Activated naive CD8-positive, alpha-beta T cell treated with anti-CD3 and anti-CD28 coated beads for 36 hours (primary cell): Measurements from ENCODE around the gene PTAR1. TPM values are rescaled to one million over a fixed set of nuclear protein-coding genes. Genes with fewer than 3 reads are reported as not detected.

Experiments
- DNase-seq: peaks from one replicate; pipeline ENCODE4 v3.0.0; 2021
- H3K27ac Mint-ChIP-seq: one replicate; pipeline ENCODE4 v1.8.0; 2022; ENCODE audit warnings: mild to moderate bottlenecking, moderate library complexity, mixed read lengths
- H3K27me3 Mint-ChIP-seq: one replicate; pipeline ENCODE4 v1.8.0; 2022; ENCODE audit warnings: mild to moderate bottlenecking, mixed read lengths
- H3K36me3 Mint-ChIP-seq: one replicate; pipeline ENCODE4 v1.8.0; 2021; ENCODE audit warnings: mild to moderate bottlenecking, mixed read lengths
- H3K4me1 Mint-ChIP-seq: one replicate; pipeline ENCODE4 v1.8.0; 2021; ENCODE audit warnings: mixed read lengths
- H3K4me3 Mint-ChIP-seq: one replicate; pipeline ENCODE4 v1.8.0; 2022; ENCODE audit warnings: mild to moderate bottlenecking, moderate library complexity, mixed read lengths
- H3K9me3 Mint-ChIP-seq: one replicate; pipeline ENCODE4 v1.8.0; 2022; ENCODE audit warnings: mixed read lengths
- total RNA-seq, 2 experiments: library from RNA; stranded (reverse); gene quantifications; one replicate each; pipeline ENCODE4 v1.2.3, GENCODE V29; 2021

Gene PTAR1
- total RNA-seq, 2 experiments from 2014 or later = 27.1 to 27.7 TPM

DNA sequence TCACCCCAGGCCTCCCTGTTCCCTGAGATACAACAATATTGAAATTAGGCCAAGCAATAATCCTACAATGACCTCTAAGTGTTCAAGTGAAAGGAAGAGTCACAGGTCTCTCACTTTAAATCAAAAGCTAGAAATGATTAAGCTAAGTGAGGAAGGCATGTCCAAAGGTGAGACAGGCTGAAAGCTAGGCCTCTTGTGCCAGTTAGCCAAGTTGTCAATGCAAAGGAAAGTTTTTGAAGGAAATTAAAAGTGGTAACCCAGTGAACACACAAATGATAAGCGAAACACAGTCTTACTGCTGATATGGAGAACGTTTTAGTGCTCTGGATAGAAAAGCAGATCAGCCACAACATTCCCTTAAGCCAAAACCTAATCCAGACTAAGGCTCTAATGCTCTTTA lies 39.8 kb downstream of the PTAR1 start:
- peaks cover 50% of the 10 kb centered on the region for H3K36me3 Mint-ChIP-seq
- no peaks in the 10 kb centered on the region for H3K27me3 Mint-ChIP-seq
- H3K27ac Mint-ChIP-seq = no peak overlapping the region
- DNase-seq = no peak
- no peak overlapping the region for H3K4me3 Mint-ChIP-seq
- H3K4me1 Mint-ChIP-seq = no peaks in the 10 kb centered on the region
- no peaks in the 10 kb centered on the region for H3K9me3 Mint-ChIP-seq

DNA sequence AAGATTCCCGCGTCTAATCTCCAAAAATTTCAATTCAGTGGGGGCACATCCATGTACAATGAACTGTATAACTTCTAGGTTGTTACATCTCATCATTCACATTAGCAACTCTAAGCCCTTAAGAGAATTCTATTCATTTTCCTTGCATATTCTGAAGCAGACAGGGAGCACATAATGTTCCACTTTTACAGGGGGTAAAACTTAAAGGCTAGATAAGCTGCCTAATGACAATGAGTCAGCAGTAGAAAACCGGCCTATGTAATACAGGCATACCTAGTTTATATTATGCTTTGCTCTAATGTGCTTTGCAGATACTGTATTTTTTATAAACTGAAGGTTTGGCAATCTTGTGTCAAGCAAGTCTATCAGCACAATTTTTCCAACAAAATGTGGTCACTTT lies 40.4 kb downstream of the PTAR1 start:
- Mint-ChIP-seq H3K9me3 (no peaks in the 10 kb centered on the region), H3K27me3 (no peaks in the 10 kb centered on the region), H3K36me3 (peaks cover 48% of the 10 kb centered on the region), H3K27ac (no peak overlapping the region), H3K4me3 (no peak overlapping the region), H3K4me1 (no peaks in the 10 kb centered on the region)
- DNase-seq = no peak

- no peaks in the 10 kb centered on the region for H3K27me3 Mint-ChIP-seq
- no peaks in the 10 kb centered on the region for H3K9me3 Mint-ChIP-seq
- peaks cover 41% of the 10 kb centered on the region for H3K36me3 Mint-ChIP-seq
- no peak for DNase-seq
- no peak overlapping the region for H3K4me3 Mint-ChIP-seq
- no peaks in the 10 kb centered on the region for H3K4me1 Mint-ChIP-seq
- H3K27ac Mint-ChIP-seq = no peak overlapping the region
Observed at GRCh38 chr9:69718218-69718617, 41.6 kb downstream of the PTAR1 start.

DNA sequence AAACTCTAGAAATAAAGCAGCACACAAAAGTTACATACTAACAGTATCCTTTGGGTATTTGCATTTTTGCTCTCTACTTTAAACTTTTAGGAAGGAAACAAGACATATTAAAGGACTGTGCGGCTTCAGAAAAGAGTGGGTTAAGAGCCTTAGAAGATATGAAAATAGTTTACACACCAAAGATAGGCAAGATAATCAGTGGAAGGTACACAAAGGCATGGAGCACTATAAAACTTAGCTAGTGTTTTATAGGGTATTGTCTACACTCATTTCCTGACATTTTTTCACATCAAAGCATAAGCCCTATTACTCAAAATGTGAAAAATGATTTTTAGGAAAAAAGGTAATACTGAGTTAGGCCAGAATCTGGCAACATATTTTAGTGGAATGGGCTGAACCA lies 44.0 kb downstream of the PTAR1 start:
- no peaks in the 10 kb centered on the region for H3K27me3 Mint-ChIP-seq
- no peaks in the 10 kb centered on the region for H3K9me3 Mint-ChIP-seq
- H3K4me1 Mint-ChIP-seq = no peaks in the 10 kb centered on the region
- no peak overlapping the region for H3K27ac Mint-ChIP-seq
- peaks cover 33% of the 10 kb centered on the region for H3K36me3 Mint-ChIP-seq
- H3K4me3 Mint-ChIP-seq = no peak overlapping the region
- no peak for DNase-seq

DNA sequence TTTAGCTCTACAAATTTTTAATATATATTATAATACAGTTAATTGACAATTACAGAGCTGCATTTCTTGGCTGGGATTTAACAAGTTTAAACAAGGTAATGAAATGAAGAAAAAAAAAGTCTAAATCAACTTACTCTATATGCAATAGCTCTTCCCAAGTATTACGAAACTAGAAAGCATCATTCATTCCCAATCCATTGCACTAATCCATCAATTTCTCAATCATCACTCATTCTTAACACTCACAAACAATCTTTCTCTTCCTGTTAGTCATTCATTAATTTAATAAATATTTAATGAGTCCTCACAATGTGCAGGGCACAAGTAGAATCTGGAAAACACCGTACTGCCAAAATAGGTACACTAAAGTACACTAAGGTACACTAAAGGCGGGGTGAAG lies 44.7 kb downstream of the PTAR1 start:
- Mint-ChIP-seq H3K36me3 (peaks cover 29% of the 10 kb centered on the region), H3K9me3 (no peaks in the 10 kb centered on the region), H3K4me1 (no peaks in the 10 kb centered on the region), H3K4me3 (no peak overlapping the region), H3K27ac (no peak overlapping the region), H3K27me3 (no peaks in the 10 kb centered on the region)
- DNase-seq = no peak

DNA sequence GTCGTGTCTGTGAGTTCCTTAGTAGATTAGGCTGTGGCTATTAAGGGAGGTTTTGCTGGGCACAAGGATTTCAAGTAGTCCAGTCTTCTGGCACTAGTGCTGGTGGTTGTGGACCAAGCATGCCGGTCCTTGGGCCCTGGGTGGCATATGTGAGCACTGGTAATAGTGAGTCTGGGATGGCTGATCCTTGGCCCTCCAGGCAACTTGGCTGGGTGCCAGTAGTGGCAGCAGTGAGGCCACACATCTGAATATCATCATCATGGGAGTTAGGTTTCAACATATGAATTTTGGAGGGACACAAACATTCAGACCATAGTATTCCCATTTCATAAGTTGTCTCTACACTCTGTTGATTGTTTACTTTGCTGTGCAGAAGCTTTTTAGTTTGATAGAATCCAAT lies 62.3 kb downstream of the PTAR1 start:
- peaks cover 5% of the 10 kb centered on the region for H3K36me3 Mint-ChIP-seq
- no peak overlapping the region for H3K4me3 Mint-ChIP-seq
- H3K4me1 Mint-ChIP-seq = no peaks in the 10 kb centered on the region
- peaks cover 29% of the 10 kb centered on the region for H3K9me3 Mint-ChIP-seq
- no peak for DNase-seq
- peaks cover 12% of the 10 kb centered on the region for H3K27me3 Mint-ChIP-seq
- H3K27ac Mint-ChIP-seq = no peak overlapping the region

- Mint-ChIP-seq H3K27ac (no peak overlapping the region), H3K27me3 (peaks cover 12% of the 10 kb centered on the region), H3K36me3 (peaks cover 5% of the 10 kb centered on the region), H3K9me3 (peaks cover 27% of the 10 kb centered on the region), H3K4me3 (no peak overlapping the region), H3K4me1 (no peaks in the 10 kb centered on the region)
- DNase-seq = no peak
Observed at GRCh38 chr9:69696802-69697201, 63.0 kb downstream of the PTAR1 start.

GRCh38 chr9:69689991-69690538 lies 69.7 kb downstream of the PTAR1 start:
- peaks cover 11% of the 10 kb centered on the region for H3K27me3 Mint-ChIP-seq
- H3K36me3 Mint-ChIP-seq = no peaks in the 10 kb centered on the region

GRCh38 chr9:69683927-69684326 lies 75.9 kb downstream of the PTAR1 start:
- H3K27me3 Mint-ChIP-seq = peaks cover 9% of the 10 kb centered on the region
- H3K4me3 Mint-ChIP-seq = no peak overlapping the region
- no peak for DNase-seq
- no peaks in the 10 kb centered on the region for H3K36me3 Mint-ChIP-seq
- no peaks in the 10 kb centered on the region for H3K9me3 Mint-ChIP-seq
- no peak overlapping the region for H3K27ac Mint-ChIP-seq
- no peaks in the 10 kb centered on the region for H3K4me1 Mint-ChIP-seq

More at GRCh38 chr9:69689991-69690538, 69.7 kb downstream of the PTAR1 start:
- Mint-ChIP-seq H3K4me3 (no peak overlapping the region), H3K9me3 (peaks cover 5% of the 10 kb centered on the region), H3K27ac (no peak overlapping the region), H3K4me1 (no peaks in the 10 kb centered on the region)
- no peak for DNase-seq

GRCh38 chr9:69678843-69679538 lies 80.8 kb downstream of the PTAR1 start:
- Mint-ChIP-seq H3K9me3 (no peaks in the 10 kb centered on the region), H3K27ac (no peak overlapping the region)

DNA sequence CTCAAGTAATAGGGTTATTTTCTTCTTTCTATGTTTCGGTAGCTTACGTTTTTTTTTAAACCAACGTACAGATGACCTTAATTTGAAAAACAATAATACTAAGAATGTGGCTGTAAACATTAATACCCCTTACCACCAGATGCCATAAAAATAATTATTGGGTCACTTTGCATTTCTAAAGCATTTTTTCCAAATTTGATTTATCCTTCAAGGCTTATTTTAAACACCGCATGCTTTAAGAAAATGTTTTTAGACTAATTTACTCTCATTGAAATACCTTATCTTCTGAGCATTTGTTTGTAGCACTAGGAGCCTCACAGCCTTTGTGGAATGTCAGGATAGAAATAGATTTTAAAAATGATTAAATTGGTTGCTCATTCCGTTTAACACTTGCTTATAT lies 81.9 kb downstream of the PTAR1 start:
- H3K9me3 Mint-ChIP-seq = no peaks in the 10 kb centered on the region
- peaks cover 2% of the 10 kb centered on the region for H3K4me1 Mint-ChIP-seq
- DNase-seq = no peak
- no peak overlapping the region for H3K4me3 Mint-ChIP-seq
- H3K36me3 Mint-ChIP-seq = no peaks in the 10 kb centered on the region
- no peak overlapping the region for H3K27ac Mint-ChIP-seq
- H3K27me3 Mint-ChIP-seq = peaks cover 13% of the 10 kb centered on the region

More at GRCh38 chr9:69678843-69679538, 80.8 kb downstream of the PTAR1 start:
- DNase-seq = no peak
- no peaks in the 10 kb centered on the region for H3K4me1 Mint-ChIP-seq
- H3K36me3 Mint-ChIP-seq = no peaks in the 10 kb centered on the region
- H3K27me3 Mint-ChIP-seq = peaks cover 16% of the 10 kb centered on the region
- no peak overlapping the region for H3K4me3 Mint-ChIP-seq

GRCh38 chr9:69675563-69675962 lies 84.2 kb downstream of the PTAR1 start:
- no peak overlapping the region for H3K27ac Mint-ChIP-seq
- no peaks in the 10 kb centered on the region for H3K9me3 Mint-ChIP-seq
- no peaks in the 10 kb centered on the region for H3K36me3 Mint-ChIP-seq
- H3K4me1 Mint-ChIP-seq = peaks cover 5% of the 10 kb centered on the region
- H3K27me3 Mint-ChIP-seq = peaks cover 26% of the 10 kb centered on the region
- no peak overlapping the region for H3K4me3 Mint-ChIP-seq
- no peak for DNase-seq

DNA sequence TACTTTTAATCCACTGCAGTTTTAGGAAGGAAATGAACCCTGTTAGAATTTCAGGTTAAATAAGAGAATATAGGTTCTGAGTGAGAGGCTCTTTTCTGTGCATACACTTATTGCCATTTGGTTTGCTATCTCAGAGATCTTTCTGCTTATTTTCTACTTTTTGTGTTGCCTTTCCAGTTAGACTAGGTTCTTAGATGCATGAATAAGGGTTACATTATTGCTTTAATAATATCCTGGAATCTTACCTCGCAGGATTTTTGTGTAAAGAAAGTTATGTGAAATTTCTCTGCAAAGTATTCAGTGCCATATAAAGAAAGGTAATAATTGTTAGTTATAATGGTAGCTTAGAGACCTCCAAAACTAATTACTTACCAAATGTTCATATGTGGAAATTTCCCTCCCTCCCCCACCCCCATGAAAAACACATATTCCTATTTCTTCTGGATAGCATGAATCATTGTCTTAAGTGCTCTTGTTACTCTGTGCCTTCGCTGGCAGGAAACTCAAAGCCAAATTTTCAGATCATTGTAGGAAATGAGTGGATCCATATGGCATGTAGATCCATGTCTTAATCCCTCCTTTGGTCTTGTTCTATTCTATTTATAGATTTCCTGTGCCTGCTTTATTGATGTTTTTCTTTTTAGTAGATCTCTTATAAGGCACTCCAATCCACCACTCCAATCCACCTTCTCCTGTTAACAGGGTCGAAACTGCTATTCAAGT lies 84.9 kb downstream of the PTAR1 start:
- H3K36me3 Mint-ChIP-seq = no peaks in the 10 kb centered on the region
- DNase-seq = no peak
- no peak overlapping the region for H3K4me3 Mint-ChIP-seq
- peaks cover 5% of the 10 kb centered on the region for H3K4me1 Mint-ChIP-seq
- H3K27ac Mint-ChIP-seq = no peak overlapping the region
- H3K9me3 Mint-ChIP-seq = no peaks in the 10 kb centered on the region
- H3K27me3 Mint-ChIP-seq = peaks cover 31% of the 10 kb centered on the region

DNA sequence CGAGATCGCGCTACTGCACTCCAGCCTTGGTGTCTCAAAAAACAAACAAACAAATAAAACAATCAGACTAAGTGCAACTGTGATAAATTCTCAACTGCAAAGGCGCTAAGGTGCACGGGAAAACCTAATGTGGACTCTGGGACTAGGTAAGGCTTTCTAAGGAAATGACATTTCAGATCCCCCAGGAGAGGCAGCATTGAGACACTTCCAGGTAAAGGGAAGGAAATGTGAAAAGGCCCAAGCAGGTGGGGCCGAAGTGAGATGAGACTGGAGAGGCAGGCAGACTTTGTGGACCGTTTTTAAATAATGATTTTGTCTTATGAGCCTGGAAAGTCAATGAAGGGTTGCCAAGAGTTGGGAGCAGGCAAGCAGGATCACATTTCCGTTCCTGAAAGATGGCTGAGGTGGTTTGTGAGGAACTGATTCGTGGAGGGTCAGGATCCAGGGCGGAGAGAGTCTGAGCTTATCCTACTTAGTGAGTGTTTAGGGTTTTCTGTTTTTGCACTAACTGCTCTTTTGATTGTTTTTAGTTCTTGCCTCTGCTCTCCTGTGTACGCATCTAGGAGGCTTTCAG lies 85.6 kb downstream of the PTAR1 start:
- peaks cover 28% of the 10 kb centered on the region for H3K27me3 Mint-ChIP-seq
- H3K36me3 Mint-ChIP-seq = no peaks in the 10 kb centered on the region
- peaks cover 5% of the 10 kb centered on the region for H3K4me1 Mint-ChIP-seq
- no peak for DNase-seq
- H3K9me3 Mint-ChIP-seq = no peaks in the 10 kb centered on the region
- H3K4me3 Mint-ChIP-seq = no peak overlapping the region
- H3K27ac Mint-ChIP-seq = no peak overlapping the region

- H3K27me3 Mint-ChIP-seq = peaks cover 25% of the 10 kb centered on the region
- peak overlapping the region; percentile 73 for H3K4me3 Mint-ChIP-seq
- H3K9me3 Mint-ChIP-seq = no peaks in the 10 kb centered on the region
- H3K36me3 Mint-ChIP-seq = no peaks in the 10 kb centered on the region
- no peak overlapping the region for H3K27ac Mint-ChIP-seq
- no peak for DNase-seq
- H3K4me1 Mint-ChIP-seq = peaks cover 5% of the 10 kb centered on the region
Observed at GRCh38 chr9:69673311-69673640, 86.5 kb downstream of the PTAR1 start.
